HepG2 (cell line): ENCODE measurements around the gene PSMD10. TPM values are rescaled to one million over a fixed set of nuclear protein-coding genes. Genes with fewer than 3 reads are reported as not detected.

Experiments used
- ATAC-seq: fragments of 200-7000 bp; cut with Tn5 transposase; 3 replicates; pipeline ENCODE4 v1.9.1; 2020; ENCODE audit warnings: mild to moderate bottlenecking, moderate library complexity
- BruUV-seq: library from RNA; stranded (reverse); fragments of 400-500 nt; replicated peaks from 2 replicates; lab custom pipeline; 2021; lab: Mats Ljungman, UMichigan
- CTCF ChIA-PET: fragments of 300-600 bp; formaldehyde crosslinking; extraction: SDS; loops from one replicate; lab custom pipeline; 2021; ENCODE audit warnings: low total read pairs, inconsistent platforms, low intra/inter-chr PET ratio; lab: Yijun Ruan, JAX
- POLR2A ChIA-PET: fragments of 350-600 bp; sonication (Branson Sonifier 250); formaldehyde crosslinking; loops from one replicate; lab custom pipeline; 2020; ENCODE audit warnings: antibody characterized with exemption, inconsistent platforms; lab: Yijun Ruan, JAX
- DNase-seq: peaks from one replicate; pipeline ENCODE4 v3.0.0-alpha.2; 2015; ENCODE audit warnings: low spot score
- FAIRE-seq: peaks from 3 replicates; lab custom pipeline; 2011; peaks lifted over from hg19 to GRCh38; lab: Jason Lieb, UNC
- H2AFZ ChIP-seq: one replicate; pipeline ENCODE4 v1.6.1; 2011; ENCODE audit warnings: low read length, inconsistent platforms
- H3K27ac ChIP-seq: fragments of 300-600 bp; 3 replicates; pipeline ENCODE4 v1.8.0; 2011; ENCODE audit warnings: mixed run types, mild to moderate bottlenecking, mixed read lengths, low read length, inconsistent platforms; ENCODE audit not compliant: insufficient read depth; ENCODE audit errors: extremely low read length
- H3K27me3 ChIP-seq, 2 experiments: fragments of 200-600 bp in 1 of 2; 2 replicates in 1 of 2; 3 replicates in 1 of 2; pipeline versions ENCODE4 v1.6.0 to v1.8.0; 2011; ENCODE audit warnings: low read length in 2 of 2, mild to moderate bottlenecking in 2 of 2, moderate library complexity in 2 of 2, inconsistent platforms in 1 of 2; ENCODE audit not compliant: insufficient read depth in 2 of 2, control insufficient read depth in 1 of 2
- H3K36me3 ChIP-seq, 2 experiments: fragments of 200-600 bp in 1 of 2; replicated peaks in 1 of 2; 2 replicates in 1 of 2; 3 replicates in 1 of 2; pipeline versions ENCODE4 v1.5.1 to v1.8.0; 2011; ENCODE audit warnings: low read length in 2 of 2, inconsistent platforms in 1 of 2; ENCODE audit not compliant: insufficient read depth in 2 of 2, control insufficient read depth in 1 of 2
- H3K4me1 ChIP-seq: 2 replicates; pipeline ENCODE4 v1.5.1; 2012; ENCODE audit warnings: low read length, inconsistent platforms; ENCODE audit not compliant: insufficient read depth
- H3K4me2 ChIP-seq: 2 replicates; pipeline ENCODE4 v1.6.0; 2011; ENCODE audit warnings: low read depth, low read length, inconsistent platforms
- H3K4me3 ChIP-seq, 3 experiments: fragments of 200-600 bp in 1 of 3; sonication (generic), shearing (Covaris generic) in 1 of 3; replicated peaks in 1 of 3; 2 replicates each; pipeline ENCODE4 v1.5.1; 2011 to 2016; ENCODE audit warnings: low read length in 3 of 3, inconsistent platforms in 2 of 3, low read depth in 2 of 3, mild to moderate bottlenecking in 2 of 3, control low read depth in 1 of 3, mixed read lengths in 1 of 3; ENCODE audit not compliant: insufficient read depth in 1 of 3
- H3K79me2 ChIP-seq: one replicate; pipeline ENCODE4 v1.6.1; 2011; ENCODE audit warnings: low read length, inconsistent platforms; ENCODE audit not compliant: insufficient read depth
- H3K9ac ChIP-seq: 2 replicates; pipeline ENCODE4 v1.6.0; 2011; ENCODE audit warnings: mild to moderate bottlenecking, low read depth, low read length, inconsistent platforms; ENCODE audit not compliant: insufficient read depth
- H3K9me3 ChIP-seq: 2 replicates; pipeline ENCODE4 v1.5.1; 2012; ENCODE audit warnings: mild to moderate bottlenecking, low read length
- H4K20me1 ChIP-seq: 2 replicates; pipeline ENCODE4 v1.6.0; 2011; ENCODE audit warnings: inconsistent platforms, mild to moderate bottlenecking, low read length, moderate library complexity; ENCODE audit not compliant: insufficient read depth
- AFF4 ChIP-seq: sonication (generic); formaldehyde crosslinking; IDR thresholded peaks from 2 replicates; pipeline ENCODE4 v1.4.0; 2020; ENCODE audit warnings: missing genetic modification reagents
- CTCF ChIP-seq: sonication (generic); formaldehyde crosslinking; IDR thresholded peaks from 2 replicates; pipeline ENCODE4 v1.5.0; 2020; ENCODE audit warnings: mild to moderate bottlenecking, missing genetic modification reagents, moderate library complexity
- FOXJ3 ChIP-seq: sonication (generic); formaldehyde crosslinking; IDR thresholded peaks from 2 replicates; pipeline ENCODE4 v1.4.0; 2020; ENCODE audit warnings: missing genetic modification reagents, mild to moderate bottlenecking, borderline replicate concordance
- FOXM1 ChIP-seq: sonication (generic); formaldehyde crosslinking; IDR thresholded peaks from 2 replicates; pipeline ENCODE4 v1.5.0; 2020; ENCODE audit warnings: missing genetic modification reagents
- MED1 ChIP-seq: sonication (generic); formaldehyde crosslinking; IDR thresholded peaks from 2 replicates; pipeline ENCODE4 v1.4.0; 2020; ENCODE audit warnings: missing genetic modification reagents
- MLLT10 ChIP-seq: sonication (generic); formaldehyde crosslinking; IDR thresholded peaks from 2 replicates; pipeline ENCODE4 v1.4.0; 2020; ENCODE audit warnings: missing genetic modification reagents
- SPEN ChIP-seq: sonication (generic); formaldehyde crosslinking; IDR thresholded peaks from 2 replicates; pipeline ENCODE4 v1.5.1; 2020; ENCODE audit warnings: low read depth, mild to moderate bottlenecking, missing genetic modification reagents
- ZNF230 ChIP-seq: sonication (generic); formaldehyde crosslinking; IDR thresholded peaks from 2 replicates; pipeline ENCODE4 v1.4.0; 2020; ENCODE audit warnings: mild to moderate bottlenecking, missing genetic modification reagents
- ZNF367 ChIP-seq: sonication (generic); formaldehyde crosslinking; IDR thresholded peaks from 2 replicates; pipeline ENCODE4 v1.4.0; 2020; ENCODE audit warnings: missing genetic modification reagents, borderline replicate concordance
- WGBS: methylation state at CpG from one replicate; pipeline ENCODE4 v1.1.6; 2017; ENCODE audit warnings: low lambda C conversion rate; 5-methylcytosine and 5-hydroxymethylcytosine counted together
- in situ Hi-C: cut with HindIII; loops from 2 replicates; pipeline ENCODE4 v1.10.0; 2017; ENCODE audit warnings: low pct_unique_long_range_greater_than_20kb; ENCODE audit not compliant: extremely low pct_ligation_motif_present
- intact Hi-C: fragments of 100-400 bp; cut with micrococcal nuclease; formaldehyde crosslinking; loops from one replicate; pipeline ENCODE4 v1.10.0; 2022; ENCODE audit not compliant: unreplicated experiment
- polyA plus RNA-seq, 8 experiments: library from polyadenylated mRNA; depleted of rRNA in 3 of 8; stranded (reverse) in 7 of 8; unstranded in 1 of 8; fragments of >200 nt; fragmentation: Illumina TruSeq in 4 of 8; extraction: Trizol in 4 of 8; gene quantifications; 2 replicates each; pipeline versions ENCODE4 v1.2.1 to v1.2.3, GENCODE V29; 2011 to 2016; ENCODE audit warnings: low read depth in 4 of 8, missing spikeins in 1 of 8, mixed read lengths in 1 of 8; ENCODE audit not compliant: insufficient read depth in 1 of 8
- total RNA-seq, 5 experiments: library from RNA; depleted of rRNA; stranded (reverse); fragments of >200 nt; fragmentation: Illumina TruSeq; extraction: Trizol; gene quantifications; 2 replicates each; pipeline ENCODE4 v1.2.3, GENCODE V29; 2016; ENCODE audit warnings: low read depth in 1 of 5
- TF ChIP-seq, protein P1 (sequence below): sonication (generic); formaldehyde crosslinking; IDR thresholded peaks from 2 replicates; pipeline ENCODE4 v1.9.0; 2021; ENCODE audit warnings: missing genetic modification reagents, borderline replicate concordance
- TF ChIP-seq, protein P2 (sequence below): sonication (generic); formaldehyde crosslinking; IDR thresholded peaks from 2 replicates; pipeline ENCODE4 v1.5.0; 2020; ENCODE audit warnings: missing genetic modification reagents
- TF ChIP-seq, protein P3 (sequence below): sonication (generic); formaldehyde crosslinking; IDR thresholded peaks from 2 replicates; pipeline ENCODE4 v1.9.0; 2021; ENCODE audit warnings: missing genetic modification reagents, mild to moderate bottlenecking, borderline replicate concordance

Gene PSMD10
- total and polyA plus RNA-seq, 2 of the 13 experiments (the other 11 are each of a cell fraction or from before 2014, with no cell fraction given), result 56.4 to 65.3 TPM

DNA sequence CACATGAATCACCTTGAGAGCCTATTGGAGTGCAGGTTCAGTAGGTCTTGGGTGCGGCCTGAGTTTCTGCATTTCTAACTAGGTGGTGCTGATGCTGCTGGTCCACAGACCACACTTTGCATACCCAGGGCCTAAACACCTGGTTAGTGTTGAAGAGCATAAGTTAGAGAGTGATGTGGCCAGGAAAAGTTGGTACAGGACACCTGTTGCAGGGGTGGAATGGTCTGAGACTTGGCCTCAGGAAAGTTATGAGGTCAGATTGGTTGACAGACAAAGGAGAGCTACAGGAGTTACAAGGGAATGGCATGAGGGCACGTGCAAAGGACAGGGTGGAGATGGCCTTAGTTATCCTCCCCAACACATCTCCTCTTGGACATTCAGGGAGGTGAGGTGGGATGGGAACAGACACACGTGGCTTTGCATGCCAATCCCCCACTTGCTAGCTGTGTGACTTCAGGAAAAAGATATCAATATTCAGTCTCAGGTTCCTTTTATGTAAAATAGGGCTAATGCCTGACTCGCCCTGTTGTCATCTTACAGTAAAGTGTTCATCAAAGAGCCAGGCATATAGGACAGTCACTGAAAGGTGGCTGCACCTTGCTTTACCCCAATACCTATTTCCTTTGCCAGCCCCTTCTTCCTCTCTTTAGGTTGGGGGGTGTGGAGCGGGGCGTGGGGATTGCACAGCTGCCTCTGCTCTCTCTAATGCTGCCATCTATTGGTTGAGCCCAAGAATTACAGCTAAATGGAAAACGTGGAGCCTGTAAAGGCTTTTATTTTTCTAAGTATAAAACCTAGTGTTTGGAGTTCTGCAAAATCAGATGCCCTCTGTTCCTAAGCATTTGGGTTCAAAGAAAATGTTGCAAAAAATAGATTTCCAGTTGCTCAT lies 47.7 kb upstream of the PSMD10 start:
- no peaks in the 10 kb centered on the region for H3K36me3 ChIP-seq
- ATAC-seq (no peak), DNase-seq (no peak), FAIRE-seq (no peak)
- H3K4me1 ChIP-seq, result no peaks in the 10 kb centered on the region
- intact Hi-C loops, result no loop called here
- no peak overlapping the region for H3K9ac ChIP-seq
- 87% methylated on average over 6 of the region's 7 CpGs for WGBS
- H2AFZ ChIP-seq, result no peak overlapping the region
- TF ChIP-seq AFF4 (CRISPR knock-in tag), result no peak
- TF ChIP-seq MED1 (CRISPR knock-in tag), result no peak
- peak; percentile 22 for TF ChIP-seq CTCF (CRISPR knock-in tag)
- no peak for TF ChIP-seq FOXJ3 (CRISPR knock-in tag)
- no peak for TF ChIP-seq ZNF367 (CRISPR knock-in tag)
- TF ChIP-seq, protein P1, sequence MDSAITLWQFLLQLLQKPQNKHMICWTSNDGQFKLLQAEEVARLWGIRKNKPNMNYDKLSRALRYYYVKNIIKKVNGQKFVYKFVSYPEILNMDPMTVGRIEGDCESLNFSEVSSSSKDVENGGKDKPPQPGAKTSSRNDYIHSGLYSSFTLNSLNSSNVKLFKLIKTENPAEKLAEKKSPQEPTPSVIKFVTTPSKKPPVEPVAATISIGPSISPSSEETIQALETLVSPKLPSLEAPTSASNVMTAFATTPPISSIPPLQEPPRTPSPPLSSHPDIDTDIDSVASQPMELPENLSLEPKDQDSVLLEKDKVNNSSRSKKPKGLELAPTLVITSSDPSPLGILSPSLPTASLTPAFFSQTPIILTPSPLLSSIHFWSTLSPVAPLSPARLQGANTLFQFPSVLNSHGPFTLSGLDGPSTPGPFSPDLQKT (CRISPR knock-in tag), result no peak
- TF ChIP-seq, protein P2, sequence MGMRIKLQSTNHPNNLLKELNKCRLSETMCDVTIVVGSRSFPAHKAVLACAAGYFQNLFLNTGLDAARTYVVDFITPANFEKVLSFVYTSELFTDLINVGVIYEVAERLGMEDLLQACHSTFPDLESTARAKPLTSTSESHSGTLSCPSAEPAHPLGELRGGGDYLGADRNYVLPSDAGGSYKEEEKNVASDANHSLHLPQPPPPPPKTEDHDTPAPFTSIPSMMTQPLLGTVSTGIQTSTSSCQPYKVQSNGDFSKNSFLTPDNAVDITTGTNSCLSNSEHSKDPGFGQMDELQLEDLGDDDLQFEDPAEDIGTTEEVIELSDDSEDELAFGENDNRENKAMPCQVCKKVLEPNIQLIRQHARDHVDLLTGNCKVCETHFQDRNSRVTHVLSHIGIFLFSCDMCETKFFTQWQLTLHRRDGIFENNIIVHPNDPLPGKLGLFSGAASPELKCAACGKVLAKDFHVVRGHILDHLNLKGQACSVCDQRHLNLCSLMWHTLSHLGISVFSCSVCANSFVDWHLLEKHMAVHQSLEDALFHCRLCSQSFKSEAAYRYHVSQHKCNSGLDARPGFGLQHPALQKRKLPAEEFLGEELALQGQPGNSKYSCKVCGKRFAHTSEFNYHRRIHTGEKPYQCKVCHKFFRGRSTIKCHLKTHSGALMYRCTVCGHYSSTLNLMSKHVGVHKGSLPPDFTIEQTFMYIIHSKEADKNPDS, result no peak
- no peak for TF ChIP-seq FOXM1
- TF ChIP-seq ZNF230 (CRISPR knock-in tag), result peak; percentile 54; the same call in 1 of the 2 replicates
- no peak for TF ChIP-seq SPEN (CRISPR knock-in tag)
- TF ChIP-seq, protein P3, sequence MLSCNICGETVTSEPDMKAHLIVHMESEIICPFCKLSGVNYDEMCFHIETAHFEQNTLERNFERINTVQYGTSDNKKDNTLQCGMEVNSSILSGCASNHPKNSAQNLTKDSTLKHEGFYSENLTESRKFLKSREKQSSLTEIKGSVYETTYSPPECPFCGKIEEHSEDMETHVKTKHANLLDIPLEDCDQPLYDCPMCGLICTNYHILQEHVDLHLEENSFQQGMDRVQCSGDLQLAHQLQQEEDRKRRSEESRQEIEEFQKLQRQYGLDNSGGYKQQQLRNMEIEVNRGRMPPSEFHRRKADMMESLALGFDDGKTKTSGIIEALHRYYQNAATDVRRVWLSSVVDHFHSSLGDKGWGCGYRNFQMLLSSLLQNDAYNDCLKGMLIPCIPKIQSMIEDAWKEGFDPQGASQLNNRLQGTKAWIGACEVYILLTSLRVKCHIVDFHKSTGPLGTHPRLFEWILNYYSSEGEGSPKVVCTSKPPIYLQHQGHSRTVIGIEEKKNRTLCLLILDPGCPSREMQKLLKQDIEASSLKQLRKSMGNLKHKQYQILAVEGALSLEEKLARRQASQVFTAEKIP (CRISPR knock-in tag), result no peak
- TF ChIP-seq MLLT10 (CRISPR knock-in tag), result no peak
- no peaks in the 10 kb centered on the region for H3K79me2 ChIP-seq
- no peak overlapping the region for H3K4me2 ChIP-seq
- CTCF ChIA-PET, result no interaction called here
- POLR2A ChIA-PET, result no interaction called here
- H3K4me3 ChIP-seq, result no peak overlapping the region
- H4K20me1 ChIP-seq, result no peaks in the 10 kb centered on the region
- no TSS peak for BruUV-seq
- no peak overlapping the region for H3K27ac ChIP-seq
- in situ Hi-C loops, result no loop called here
- no peaks in the 10 kb centered on the region for H3K9me3 ChIP-seq
- H3K27me3 ChIP-seq, result no peaks in the 10 kb centered on the region
